HG03558 (cell line): ENCODE results near the gene DCTN4.
"Not testable (repeated sequence)": the region's sequence is repeated elsewhere in the genome, so short reads cannot be mapped to it uniquely, and the experiment has no call there.

Experiments used
- ATAC-seq: cut with Tn5 transposase; IDR thresholded peaks from one replicate; pipeline ENCODE4 v1.9.1; 2021; ENCODE audit warnings: moderate number of reproducible peaks; ENCODE audit not compliant: unreplicated experiment; ENCODE audit errors: extremely low read depth

DCTN4 gene

DNA sequence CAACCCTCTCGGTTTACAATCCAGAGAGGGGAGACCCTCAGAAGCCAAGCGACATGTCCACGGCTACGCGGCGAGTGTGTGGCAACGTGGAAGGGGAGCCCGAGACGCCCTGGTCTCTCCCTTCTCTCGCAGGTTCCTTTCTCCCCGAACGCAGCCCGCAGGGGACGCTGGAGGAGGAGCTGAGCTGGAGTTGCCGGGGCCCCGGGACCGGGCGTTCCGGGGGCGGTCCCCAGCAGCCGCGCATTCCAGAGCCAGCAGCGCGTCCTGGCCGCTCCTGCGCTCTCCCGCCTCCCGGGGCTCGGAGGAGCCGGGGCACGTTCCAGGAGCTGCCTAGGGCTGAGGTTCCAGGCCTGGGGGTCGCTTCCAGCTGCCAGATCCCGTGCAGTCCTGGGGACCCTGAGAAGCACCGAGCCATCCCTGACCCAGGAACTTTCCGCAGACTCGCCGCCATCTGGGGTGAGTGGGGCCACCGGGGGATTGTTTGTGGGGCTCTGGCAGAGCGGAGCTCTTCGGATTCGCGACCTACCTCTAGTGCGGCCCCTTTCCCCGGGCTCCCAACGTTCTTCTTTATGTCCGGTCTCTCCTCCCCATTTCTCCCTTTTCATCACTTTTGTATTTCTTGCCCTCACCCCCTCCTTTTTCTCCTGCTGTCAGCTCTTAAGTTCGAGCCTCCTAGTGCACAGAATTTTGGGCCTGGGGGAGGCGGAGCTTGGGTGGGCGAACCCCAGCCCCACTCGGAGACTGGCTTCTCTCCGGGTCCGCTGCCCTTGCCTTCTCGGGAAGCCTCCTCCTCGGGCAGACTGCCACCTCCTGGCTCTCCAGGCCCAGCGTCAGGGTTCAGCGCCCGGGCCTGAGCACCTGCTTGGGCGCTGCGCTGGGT, 19.9 kb upstream of the DCTN4 start, which contains the start of gene SMIM3:
Gene SMIM3, plus strand, starts transcription at position 241 of the 880 bp plus-strand sequence. CDS start 16,684 bp downstream, outside the sequence.
- ATAC-seq: no peak

DNA sequence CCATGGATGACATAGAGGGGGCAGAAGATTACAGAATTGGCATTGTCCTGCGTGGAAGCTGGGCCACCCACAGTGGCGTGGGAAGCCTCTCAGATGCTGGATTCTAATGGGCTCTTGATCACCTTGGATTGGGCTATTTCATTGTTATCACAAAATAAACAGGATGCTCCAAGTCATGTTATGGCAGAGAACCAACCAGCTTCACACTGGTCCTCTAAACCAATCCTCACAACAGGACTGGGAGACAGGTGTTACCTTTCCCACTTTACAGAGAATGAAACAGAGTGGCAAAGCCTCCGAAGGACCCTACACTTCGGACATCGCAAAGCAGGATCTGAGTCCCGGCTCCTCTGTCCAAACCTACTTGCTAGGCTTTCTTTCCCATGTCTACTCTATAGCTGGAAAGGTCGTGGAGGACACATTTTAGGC, 19.3 kb upstream of the DCTN4 start:
- ATAC-seq: no peak

DNA sequence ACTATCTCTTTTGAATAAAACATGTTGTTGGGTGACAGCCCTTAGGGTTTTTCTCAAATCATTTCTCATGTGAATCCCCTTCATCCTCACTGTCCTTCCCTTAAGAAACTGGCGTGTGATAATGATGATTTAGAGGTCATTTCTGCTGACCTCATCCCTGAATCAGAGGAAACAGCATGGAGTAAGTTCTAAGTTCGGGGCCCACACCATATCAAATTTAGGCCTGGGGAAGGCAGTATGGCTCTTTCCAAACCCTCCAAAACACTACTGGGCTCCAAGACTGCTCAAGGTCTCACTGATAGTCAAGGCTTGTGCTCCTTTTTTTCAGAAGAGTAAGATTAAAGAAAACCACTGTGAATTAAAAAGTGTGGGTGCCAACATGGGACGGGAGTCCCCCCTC, 18.9 kb upstream of the DCTN4 start:
- ATAC-seq: no peak

DNA sequence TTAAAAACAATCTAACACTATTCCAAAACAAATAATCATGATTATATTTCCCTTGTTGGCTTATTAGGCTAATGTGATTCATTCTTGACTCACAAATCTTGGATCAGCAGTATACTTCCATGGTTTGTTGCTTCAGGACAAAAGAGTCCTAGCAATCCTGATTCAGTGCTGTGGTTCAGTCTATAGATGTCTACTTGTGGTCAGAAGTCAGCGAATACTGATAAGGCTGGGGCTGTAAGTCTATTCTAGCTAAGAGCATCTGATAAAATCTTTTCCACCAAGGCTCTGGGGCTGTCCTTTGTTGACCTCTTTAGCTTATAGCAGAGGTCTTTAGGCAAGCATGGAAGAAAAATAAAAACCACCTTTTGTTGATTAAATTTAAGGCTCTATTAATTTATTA, 15.3 kb upstream of the DCTN4 start:
- ATAC-seq: no peak

DNA sequence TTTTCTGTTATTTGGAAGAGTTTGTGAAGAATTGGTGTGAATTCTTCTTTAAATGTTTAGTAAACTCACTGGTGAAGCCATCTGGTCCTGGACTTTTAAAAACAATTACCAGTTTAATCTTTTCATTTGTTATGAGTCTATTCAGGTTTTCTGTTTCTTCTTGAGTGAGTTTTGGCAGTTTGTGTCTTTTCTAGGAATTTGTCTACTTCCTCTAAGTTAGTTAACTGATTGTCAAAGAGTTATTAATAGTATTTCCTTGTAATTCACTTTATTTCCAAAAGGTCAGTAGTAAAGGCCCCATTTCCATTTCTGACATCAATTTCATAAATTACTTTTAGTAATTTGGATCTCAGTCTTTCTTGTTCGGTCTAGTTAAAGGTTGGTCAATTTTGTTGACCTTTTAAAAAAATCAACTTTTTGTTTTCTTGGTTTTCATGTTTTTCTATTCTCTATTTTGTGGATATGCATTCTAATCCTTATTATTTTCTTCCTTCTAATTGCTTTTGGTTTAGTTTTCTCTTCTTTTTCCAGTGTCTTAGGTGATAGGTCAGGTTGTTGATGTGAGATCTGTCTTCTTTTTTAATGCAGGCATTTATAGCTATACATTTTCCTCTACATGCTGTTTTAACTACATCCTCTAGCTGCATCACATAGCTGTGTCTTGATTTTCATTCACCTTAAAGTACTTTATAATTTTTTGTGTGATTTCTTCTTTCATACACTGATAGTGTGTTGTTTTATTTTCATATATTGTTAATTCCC, 12.4 kb upstream of the DCTN4 start:
- no peak for ATAC-seq

DNA sequence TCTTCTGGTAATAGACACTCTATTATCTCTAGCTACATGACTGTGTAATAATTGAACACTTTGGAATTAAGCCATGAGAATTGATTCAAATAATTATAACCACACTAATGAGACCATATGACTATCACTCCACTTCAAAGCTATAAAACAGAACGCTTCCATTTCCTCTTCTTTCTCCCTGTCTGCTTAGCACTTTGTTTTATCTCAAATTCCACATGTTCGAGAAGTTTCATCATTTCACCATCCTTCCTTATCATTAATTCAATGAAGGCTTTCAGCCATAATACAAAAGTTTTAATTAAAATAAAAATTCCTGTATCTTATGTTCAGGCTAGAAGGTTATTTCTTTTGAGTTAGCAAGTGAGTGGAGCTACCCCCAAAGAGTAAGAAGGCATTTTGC, 7.4 kb upstream of the DCTN4 start:
- no peak for ATAC-seq

DNA sequence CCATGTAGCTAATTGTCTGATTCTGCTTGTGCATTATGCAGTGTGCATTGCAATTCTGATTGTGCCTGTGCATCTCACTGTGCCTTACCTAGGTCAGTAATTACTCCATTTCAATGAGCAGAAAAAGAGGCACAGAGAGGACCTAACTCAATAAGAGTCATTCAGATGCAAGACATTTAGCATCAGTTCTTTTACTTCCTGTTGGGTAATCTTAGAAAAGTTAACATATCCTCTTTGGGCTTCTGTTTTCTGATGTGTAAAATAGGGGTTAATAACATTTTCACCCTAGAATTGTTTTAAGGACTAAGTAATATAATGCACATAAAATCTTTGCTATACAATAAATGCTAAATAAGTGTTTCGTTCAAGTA, 7.0 kb upstream of the DCTN4 start:
- no peak for ATAC-seq

DNA sequence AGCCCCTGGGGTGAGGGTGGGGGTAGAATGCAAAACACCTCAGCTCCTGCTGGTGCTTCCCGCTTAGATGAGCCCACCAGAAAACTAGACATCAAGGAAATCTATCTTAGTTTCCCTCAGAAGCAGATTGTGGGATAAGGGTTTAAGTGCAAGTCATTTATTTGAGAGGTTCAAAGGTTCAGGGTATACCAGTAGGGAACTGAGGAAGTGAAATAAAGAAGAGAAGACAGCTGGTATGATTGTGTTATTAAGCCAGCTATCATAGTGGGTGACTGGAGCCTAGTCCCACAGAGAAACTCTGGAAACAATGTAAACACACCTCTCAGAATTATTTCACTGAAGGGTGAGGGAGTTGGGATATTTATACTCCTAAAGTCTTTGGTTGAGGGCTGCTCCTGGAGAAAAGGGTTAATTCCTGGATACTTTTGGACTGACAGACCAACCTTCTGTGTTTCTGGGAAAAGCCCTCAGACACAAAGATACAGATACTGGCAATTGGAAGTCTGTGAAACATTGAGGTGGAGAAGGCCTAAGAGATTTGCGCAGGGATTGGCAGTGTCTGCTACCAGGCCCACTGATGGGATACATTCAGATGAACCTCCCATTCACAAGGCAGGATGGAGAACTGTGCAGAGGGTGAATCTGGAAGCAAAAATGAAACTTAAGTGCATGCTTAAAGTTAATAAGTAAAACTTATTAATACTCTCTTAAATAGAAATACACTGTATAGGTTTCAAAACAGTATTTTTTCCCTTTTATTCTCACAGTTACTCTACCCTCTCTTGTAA, 6.4 kb upstream of the DCTN4 start:
- no peak for ATAC-seq

DNA sequence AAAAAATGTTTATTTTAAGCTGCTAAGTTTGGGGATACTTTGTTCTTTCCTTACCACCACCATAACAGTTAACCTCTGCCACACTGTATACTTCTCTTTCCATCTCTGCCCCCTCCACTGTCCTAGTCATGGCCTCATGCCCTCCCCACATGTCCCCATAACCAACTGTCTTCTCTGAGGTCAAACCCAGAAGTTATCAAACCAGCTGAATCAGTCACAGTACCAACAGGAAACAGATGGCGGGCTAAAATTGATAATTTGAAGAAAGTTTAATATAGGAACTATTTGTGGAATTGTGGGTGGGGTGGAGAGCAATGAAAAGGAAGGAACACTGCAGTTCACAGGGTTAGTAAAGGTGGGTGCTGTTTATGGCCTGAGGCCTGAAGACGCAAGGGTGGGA, 5.7 kb upstream of the DCTN4 start:
- ATAC-seq: no peak

DNA sequence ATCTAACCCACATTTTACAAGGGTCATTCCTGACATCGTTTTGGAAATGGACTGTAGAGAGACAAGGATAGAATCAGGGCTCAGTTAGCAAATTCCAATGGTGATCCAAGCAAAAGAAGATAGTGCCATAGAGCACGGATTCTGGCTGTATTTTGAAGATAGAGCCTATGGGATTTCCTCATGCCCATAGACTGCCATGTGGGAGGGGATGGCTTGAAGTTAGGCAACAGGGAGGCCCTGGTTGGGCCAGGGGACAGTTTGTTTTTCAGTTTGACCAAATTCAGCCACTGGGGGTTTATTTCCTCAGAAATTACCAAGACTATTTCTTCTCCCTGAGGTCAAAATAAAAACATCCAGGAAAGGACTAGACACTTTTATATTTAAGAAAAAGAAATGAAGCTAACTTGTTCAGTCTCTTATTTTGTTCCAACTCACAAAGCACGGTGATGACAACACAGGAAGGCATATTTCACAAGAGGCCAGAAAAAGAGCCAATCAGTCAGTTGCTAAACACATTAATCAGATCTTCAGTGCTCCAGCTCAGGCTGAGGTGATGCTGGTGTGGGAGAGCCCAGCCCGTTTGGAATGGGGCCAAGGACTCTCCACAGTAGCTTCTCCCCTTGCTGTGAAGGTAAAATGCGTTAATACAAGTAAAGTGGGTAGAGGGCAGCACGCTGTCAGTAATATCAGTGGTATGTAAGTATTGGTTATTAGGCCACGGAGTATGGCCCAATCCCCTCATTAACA, 4.4 kb upstream of the DCTN4 start:
- no peak for ATAC-seq

DNA sequence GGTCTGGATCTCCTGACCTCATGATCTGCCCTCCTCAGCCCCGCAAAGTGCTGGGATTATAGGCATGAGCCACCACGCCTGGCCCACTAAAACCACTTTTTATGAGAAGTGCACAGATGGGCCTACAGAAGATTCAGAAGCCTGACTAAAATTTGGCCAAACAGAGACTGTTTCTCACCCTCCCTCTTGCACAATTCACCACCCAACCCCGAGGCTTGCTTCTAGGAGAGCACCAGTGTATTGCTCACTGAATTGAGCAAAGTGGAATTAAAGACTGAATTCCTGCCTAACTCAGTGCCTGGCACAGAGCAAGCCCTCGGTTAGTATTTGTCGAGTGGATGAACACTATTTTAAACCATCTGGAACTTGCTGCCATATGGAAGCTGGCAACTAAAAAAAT, 3.4 kb upstream of the DCTN4 start:
- no peak for ATAC-seq

DNA sequence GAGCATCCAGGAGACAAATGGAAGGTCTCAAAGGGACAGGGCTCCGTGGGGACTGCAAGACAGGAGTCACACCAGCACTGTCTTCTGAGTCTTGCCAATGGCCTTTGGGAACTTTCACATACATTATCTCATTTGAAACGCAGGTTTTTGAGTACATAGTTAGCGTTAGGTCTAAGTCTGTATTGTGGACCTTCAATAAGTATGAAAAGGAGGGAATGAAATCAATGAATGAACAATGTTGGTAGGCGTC, 442 bp upstream of the DCTN4 start:
- no peak for ATAC-seq

DNA sequence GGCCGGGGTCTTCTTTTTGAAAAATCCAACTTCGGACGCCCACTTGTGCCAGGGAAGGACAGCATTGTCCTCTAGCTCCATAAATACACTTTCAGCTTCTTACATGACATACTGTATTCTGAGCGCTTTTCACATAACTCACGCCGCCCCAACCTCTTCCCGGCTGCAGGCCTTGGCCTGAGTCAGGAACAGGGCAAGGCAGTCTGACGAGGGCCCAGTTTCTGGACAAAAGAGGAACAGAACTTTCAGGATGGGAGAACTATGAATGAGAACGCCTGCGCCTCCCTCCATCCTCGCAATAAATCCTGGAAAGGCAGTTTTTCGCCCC, 650 bp downstream of the DCTN4 start:
- ATAC-seq: no peak

DNA sequence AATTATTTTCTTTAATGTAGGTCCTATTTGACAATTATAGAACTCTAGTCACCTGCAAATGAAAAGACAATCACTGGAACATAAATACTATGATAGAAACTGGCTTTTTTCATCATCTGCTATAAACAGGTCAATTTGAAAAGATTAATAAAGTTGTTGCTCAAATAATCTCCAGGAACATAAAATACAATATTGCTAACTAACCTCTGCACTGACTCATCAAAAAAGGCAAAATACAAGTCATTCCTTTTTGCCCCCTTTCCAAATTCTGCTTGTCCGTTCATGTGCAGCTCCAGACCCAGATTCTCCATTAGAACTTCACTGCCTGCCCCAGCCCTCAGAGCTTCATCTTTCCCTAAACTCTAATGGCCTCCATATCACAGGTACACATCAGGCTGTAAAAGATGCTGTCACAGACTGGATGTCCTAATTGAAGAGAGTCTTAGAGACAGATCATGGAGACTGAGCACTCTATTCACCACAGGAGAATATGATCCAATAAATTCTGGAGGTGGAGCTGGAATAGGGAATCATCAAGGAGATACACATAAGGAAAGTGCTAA, 1.6 kb downstream of the DCTN4 start:
- ATAC-seq: no peak

DNA sequence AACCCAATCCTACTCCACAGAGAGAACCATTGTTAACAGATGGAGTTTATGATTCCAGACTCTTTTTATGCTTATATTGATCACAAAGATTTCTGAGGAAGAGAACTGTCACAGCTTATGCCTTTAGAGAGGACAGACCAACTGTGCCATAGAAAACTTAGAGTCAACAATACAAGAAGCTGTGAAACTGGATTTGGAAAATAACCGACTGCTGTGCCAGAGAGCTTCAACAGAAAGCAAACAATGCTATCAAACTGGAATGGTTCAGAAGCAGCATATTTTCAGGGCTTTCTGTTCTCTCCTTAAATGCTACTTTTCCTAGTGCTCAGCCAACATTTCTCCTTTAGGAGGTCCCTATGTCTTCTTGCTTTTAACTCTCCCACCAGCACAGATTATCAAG, 5.0 kb downstream of the DCTN4 start:
- no peak for ATAC-seq

DNA sequence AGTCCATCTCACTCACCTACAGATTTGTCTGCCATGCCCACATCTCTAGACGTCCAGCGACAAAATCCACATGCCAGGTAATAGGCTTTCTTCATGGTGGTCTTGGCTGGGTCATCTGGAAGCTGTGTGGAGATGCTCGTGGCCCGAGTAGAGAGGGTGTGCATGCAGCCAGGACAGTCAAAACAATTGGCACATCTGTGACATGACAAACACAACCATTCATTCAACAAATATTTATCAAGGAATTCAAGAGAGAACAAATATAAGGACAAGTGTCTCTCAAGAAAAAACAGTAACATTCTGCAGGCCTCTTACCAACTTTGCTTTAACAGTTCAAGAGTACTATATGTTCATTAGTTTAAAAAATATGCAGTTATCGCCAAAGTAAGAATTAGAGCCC, 5.4 kb downstream of the DCTN4 start:
- no peak for ATAC-seq

DNA sequence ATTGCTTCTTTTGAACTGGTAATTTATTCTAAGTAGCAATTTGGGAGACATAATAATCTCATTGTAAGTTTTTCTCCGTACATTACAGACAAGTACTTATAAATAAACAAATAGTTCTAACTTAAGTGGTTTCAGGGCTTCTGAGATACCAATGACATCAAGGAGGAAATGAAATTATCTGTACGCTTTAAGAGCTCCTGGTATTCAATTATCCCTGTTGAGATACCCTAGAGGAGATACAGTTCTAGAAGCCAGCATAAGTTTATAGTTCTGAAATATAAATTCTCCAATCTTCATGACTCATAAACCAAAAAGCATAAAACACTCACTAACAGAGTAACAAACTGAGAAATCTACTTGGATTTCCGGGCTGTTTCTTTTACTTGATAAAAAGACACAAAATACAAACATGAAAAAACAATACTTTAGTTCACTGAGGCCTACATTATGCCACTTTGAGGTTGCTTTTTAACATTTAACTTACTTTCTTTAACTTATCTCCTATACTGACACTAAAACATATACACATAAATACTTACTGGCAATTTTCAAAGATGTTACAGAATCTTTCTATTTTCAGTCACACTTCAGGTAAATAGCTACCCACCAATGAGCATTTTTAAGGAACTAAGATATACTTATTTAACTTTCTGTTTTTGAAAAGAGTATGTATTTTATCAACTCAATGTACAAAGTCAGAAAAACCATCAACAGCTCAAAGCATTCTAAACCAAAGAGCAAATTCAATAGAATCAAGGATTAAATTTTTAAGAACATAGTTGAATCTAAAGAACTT, 7.5 kb downstream of the DCTN4 start:
- no peak for ATAC-seq

DNA sequence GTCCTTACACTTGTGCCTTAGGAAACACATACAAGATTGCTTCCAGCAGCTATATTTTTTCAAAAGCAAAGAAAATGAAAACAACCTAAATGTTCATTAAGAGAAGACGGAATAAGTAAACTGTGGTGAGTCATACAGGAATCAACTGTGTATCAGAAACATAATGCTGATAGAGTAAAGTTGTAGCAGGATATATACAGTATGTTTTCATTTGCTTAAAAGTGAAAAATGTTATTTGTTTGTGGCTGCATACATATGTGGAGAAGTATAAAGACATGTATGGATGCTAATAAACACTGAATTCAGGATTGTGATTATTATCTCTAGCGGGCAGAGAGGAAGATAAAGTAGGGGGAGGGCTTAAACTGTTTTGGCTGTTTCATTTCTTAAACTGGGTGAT, 8.3 kb downstream of the DCTN4 start:
- no peak for ATAC-seq

DNA sequence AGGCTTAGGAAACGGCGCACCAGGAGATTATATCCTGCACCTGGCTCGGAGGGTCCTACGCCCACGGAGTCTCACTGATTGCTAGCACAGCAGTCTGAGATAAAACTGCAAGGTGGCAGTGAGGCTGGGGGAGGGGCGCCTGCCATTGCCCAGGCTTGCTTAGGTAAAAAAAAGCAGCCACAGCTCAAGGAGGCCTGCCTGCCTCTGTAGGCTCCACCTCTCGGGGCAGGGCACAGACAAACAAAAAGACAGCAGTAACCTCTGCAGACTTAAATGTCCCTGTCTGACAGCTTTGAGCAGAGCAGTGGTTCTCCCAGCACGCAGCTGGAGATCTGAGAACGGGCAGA, 15.7 kb downstream of the DCTN4 start:
- ATAC-seq: not testable (repeated sequence)
